Uterus (tissue), 2 donors: Measurements from ENCODE around the gene ITGB8.

Experiments used
- POLR2A ChIP-seq, 2 donors: fragments of 450-650 bp; IDR thresholded peaks; one replicate each; pipeline ENCODE4 v1.6.1; 2016; ENCODE audit warnings: antibody characterized with exemption in 2 of 2, mild to moderate bottlenecking in 1 of 2, moderate library complexity in 1 of 2
- TF ChIP-seq, protein P1 (sequence below), 4 experiments: fragments of 200-600 bp in 2 of 4; fragments of 450-650 bp in 2 of 4; sonication (generic) in 2 of 4; IDR thresholded peaks; one replicate each; pipeline ENCODE4 v1.5.1; 2016 to 2019; ENCODE audit warnings: antibody characterized with exemption in 4 of 4, mild to moderate bottlenecking in 2 of 4, moderate library complexity in 1 of 4

DNA sequence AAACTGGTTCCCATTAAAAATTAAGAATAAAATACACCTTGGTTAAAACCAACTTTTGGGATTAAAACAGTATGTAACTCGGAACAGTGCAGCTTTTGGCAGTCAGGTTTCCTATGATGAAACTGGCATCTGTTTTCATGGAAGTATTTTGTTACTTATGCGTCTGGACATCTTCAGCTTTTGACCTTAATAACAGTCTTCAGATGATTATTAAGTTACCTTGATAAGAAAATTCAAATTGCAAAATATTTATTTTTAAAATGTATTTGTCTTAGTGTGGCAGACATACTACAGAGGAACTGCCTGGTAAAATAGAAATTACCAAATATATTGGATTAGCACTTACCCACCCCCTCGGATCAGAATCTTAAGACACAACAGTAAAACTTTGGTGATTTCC lies 100.0 kb downstream of the ITGB8 start:
- TF ChIP-seq POLR2A (IDR thresholded peaks at IDR 0.05) = no peak
- TF ChIP-seq, protein P1, sequence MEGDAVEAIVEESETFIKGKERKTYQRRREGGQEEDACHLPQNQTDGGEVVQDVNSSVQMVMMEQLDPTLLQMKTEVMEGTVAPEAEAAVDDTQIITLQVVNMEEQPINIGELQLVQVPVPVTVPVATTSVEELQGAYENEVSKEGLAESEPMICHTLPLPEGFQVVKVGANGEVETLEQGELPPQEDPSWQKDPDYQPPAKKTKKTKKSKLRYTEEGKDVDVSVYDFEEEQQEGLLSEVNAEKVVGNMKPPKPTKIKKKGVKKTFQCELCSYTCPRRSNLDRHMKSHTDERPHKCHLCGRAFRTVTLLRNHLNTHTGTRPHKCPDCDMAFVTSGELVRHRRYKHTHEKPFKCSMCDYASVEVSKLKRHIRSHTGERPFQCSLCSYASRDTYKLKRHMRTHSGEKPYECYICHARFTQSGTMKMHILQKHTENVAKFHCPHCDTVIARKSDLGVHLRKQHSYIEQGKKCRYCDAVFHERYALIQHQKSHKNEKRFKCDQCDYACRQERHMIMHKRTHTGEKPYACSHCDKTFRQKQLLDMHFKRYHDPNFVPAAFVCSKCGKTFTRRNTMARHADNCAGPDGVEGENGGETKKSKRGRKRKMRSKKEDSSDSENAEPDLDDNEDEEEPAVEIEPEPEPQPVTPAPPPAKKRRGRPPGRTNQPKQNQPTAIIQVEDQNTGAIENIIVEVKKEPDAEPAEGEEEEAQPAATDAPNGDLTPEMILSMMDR (IDR thresholded peaks at IDR 0.05) = no peak
